Stimulated activated CD4-positive, alpha-beta T cell treated with anti-CD3 and anti-CD28 coated beads, Interleukin-1b, Interleukin-23, amount 100 ng/mL, for 1 hour (primary cell): ENCODE measurements around the gene UPK3A.
"Not testable (repeated sequence)": the region's sequence is repeated elsewhere in the genome, so short reads cannot be mapped to it uniquely, and the experiment has no call there.

ENCODE experiments used
- DNase-seq, 2 donors: peaks; one replicate each; pipeline ENCODE4 v3.0.0-alpha.2; 2020; ENCODE audit warnings: low read depth in 2 of 2

The UPK3A gene

GRCh38 chr22:45257941-45258340 is 26.8 kb upstream of the UPK3A start:
- not testable (repeated sequence) for DNase-seq

- no peak for DNase-seq
Observed at GRCh38 chr22:45259754-45260394, 24.9 kb upstream of the UPK3A start.

GRCh38 chr22:45260395-45260759 is 24.4 kb upstream of the UPK3A start:
- not testable (repeated sequence) for DNase-seq

- no peak for DNase-seq
Observed at GRCh38 chr22:45261407-45262088, 23.2 kb upstream of the UPK3A start.

GRCh38 chr22:45262195-45262930 is 22.4 kb upstream of the UPK3A start:
- DNase-seq: no peak

GRCh38 chr22:45262931-45263462 is 21.8 kb upstream of the UPK3A start:
- DNase-seq: no peak

GRCh38 chr22:45263463-45264269 is 21.1 kb upstream of the UPK3A start:
- no peak for DNase-seq

GRCh38 chr22:45265535-45265934 is 19.2 kb upstream of the UPK3A start:
- no peak for DNase-seq

GRCh38 chr22:45268167-45268957 is 16.4 kb upstream of the UPK3A start:
- DNase-seq: peak in 1 of 2 donors; percentile 3

- DNase-seq: peak; percentile 79 to 84
Observed at GRCh38 chr22:45268958-45269844, 15.5 kb upstream of the UPK3A start.

- no peak for DNase-seq
Observed at GRCh38 chr22:45270095-45271020, 14.4 kb upstream of the UPK3A start.

- DNase-seq: no peak
Observed at GRCh38 chr22:45271667-45272201, 13.0 kb upstream of the UPK3A start.

GRCh38 chr22:45272498-45272897 is 12.3 kb upstream of the UPK3A start:
- DNase-seq: no peak

GRCh38 chr22:45273452-45274075 is 11.2 kb upstream of the UPK3A start:
- no peak for DNase-seq

- DNase-seq: no peak
Observed at GRCh38 chr22:45276507-45277105, 8.1 kb upstream of the UPK3A start.

GRCh38 chr22:45277720-45278119 is 7.0 kb upstream of the UPK3A start:
- DNase-seq: not testable (repeated sequence)

- DNase-seq: no peak
Observed at GRCh38 chr22:45278125-45278524, 6.6 kb upstream of the UPK3A start.

GRCh38 chr22:45280587-45280980 is 4.2 kb upstream of the UPK3A start:
- no peak for DNase-seq
